ENCODE measurements around the gene CYB561D2. TPM values are rescaled to one million over a fixed set of nuclear protein-coding genes. Genes with fewer than 3 reads are reported as not detected.
A peak's percentile ranks its signal among the peaks of the same experiment; 100 is the strongest.

Gene CYB561D2
- total RNA-seq, 1 donor: 25.0 TPM

GRCh38 chr3:50331364-50331907 is 19.2 kb upstream of the CYB561D2 start:
- Histone ChIP-seq H3K27me3 (ENCODE audit: insufficient read depth, low read length) (no peaks in the 10 kb centered on the region), H3K4me1 (ENCODE audit: insufficient read depth, low read length) (peaks cover 47% of the 10 kb centered on the region), H3K4me3 (ENCODE audit: insufficient read depth, low read length) (no peak overlapping the region), H2AFZ (ENCODE audit: low read length) (no peak overlapping the region), H3K27ac (ENCODE audit: low read depth, low read length) (no peak overlapping the region), H3K36me3 (ENCODE audit: insufficient read depth, low read length) (peaks cover 36% of the 10 kb centered on the region), H3K9me3 (ENCODE audit: low read depth, low read length) (no peaks in the 10 kb centered on the region), H3K79me2 (ENCODE audit: insufficient read depth, low read length) (peaks cover 83% of the 10 kb centered on the region), H4K20me1 (ENCODE audit: insufficient read depth, low read length) (peaks cover 53% of the 10 kb centered on the region), H3K4me2 (ENCODE audit: insufficient read depth, low read length) (no peak overlapping the region)
- DNase-seq (ENCODE audit: insufficient read length, low spot score, missing footprints): no peak
- TF ChIP-seq CTCF (IDR thresholded peaks at IDR 0.05; ENCODE audit: extremely low read depth, low read depth, low read length): no peak

- no peak overlapping the region for H2AFZ ChIP-seq (ENCODE audit: low read length)
- H3K4me1 ChIP-seq (ENCODE audit: insufficient read depth, low read length): peaks cover 45% of the 10 kb centered on the region
- H3K79me2 ChIP-seq (ENCODE audit: insufficient read depth, low read length): peaks cover 86% of the 10 kb centered on the region
- H3K27me3 ChIP-seq (ENCODE audit: insufficient read depth, low read length): no peaks in the 10 kb centered on the region
- H3K9me3 ChIP-seq (ENCODE audit: low read depth, low read length): no peaks in the 10 kb centered on the region
- peak overlapping the region; percentile 83 for H3K4me2 ChIP-seq (ENCODE audit: insufficient read depth, low read length)
- peak overlapping the region; percentile 84 for H3K27ac ChIP-seq (ENCODE audit: low read depth, low read length)
- peaks cover 34% of the 10 kb centered on the region for H3K36me3 ChIP-seq (ENCODE audit: insufficient read depth, low read length)
- H3K4me3 ChIP-seq (ENCODE audit: insufficient read depth, low read length): peak overlapping the region; percentile 37
- DNase-seq (ENCODE audit: insufficient read length, low spot score, missing footprints): peak; percentile 97
- H4K20me1 ChIP-seq (ENCODE audit: insufficient read depth, low read length): peaks cover 49% of the 10 kb centered on the region
- no peak for TF ChIP-seq CTCF (IDR thresholded peaks at IDR 0.05; ENCODE audit: extremely low read depth, low read depth, low read length)
Measured at GRCh38 chr3:50333744-50334328, 16.8 kb upstream of the CYB561D2 start.

GRCh38 chr3:50334339-50335075 is 16.2 kb upstream of the CYB561D2 start:
- no peak for DNase-seq (ENCODE audit: insufficient read length, low spot score, missing footprints)
- Histone ChIP-seq H3K4me1 (ENCODE audit: insufficient read depth, low read length) (peaks cover 50% of the 10 kb centered on the region), H3K4me3 (ENCODE audit: insufficient read depth, low read length) (peak overlapping the region; percentile 37), H3K27me3 (ENCODE audit: insufficient read depth, low read length) (no peaks in the 10 kb centered on the region), H2AFZ (ENCODE audit: low read length) (no peak overlapping the region), H3K4me2 (ENCODE audit: insufficient read depth, low read length) (peak overlapping the region; percentile 83), H3K36me3 (ENCODE audit: insufficient read depth, low read length) (peaks cover 30% of the 10 kb centered on the region), H3K27ac (ENCODE audit: low read depth, low read length) (peak overlapping the region; percentile 84), H3K9me3 (ENCODE audit: low read depth, low read length) (no peaks in the 10 kb centered on the region), H3K79me2 (ENCODE audit: insufficient read depth, low read length) (peaks cover 91% of the 10 kb centered on the region), H4K20me1 (ENCODE audit: insufficient read depth, low read length) (peaks cover 49% of the 10 kb centered on the region)
- TF ChIP-seq CTCF (IDR thresholded peaks at IDR 0.05; ENCODE audit: extremely low read depth, low read depth, low read length): no peak
